Lower leg skin (tissue), 3 donors: ENCODE results near the gene BBS1.

Experiments used
- CTCF ChIP-seq, 3 donors: fragments of 450-650 bp; IDR thresholded peaks; one replicate each; pipeline ENCODE4 v1.5.1; 2016; ENCODE audit warnings: antibody characterized with exemption in 3 of 3, mild to moderate bottlenecking in 3 of 3, moderate library complexity in 2 of 3
- POLR2A ChIP-seq, 2 donors: fragments of 450-650 bp; IDR thresholded peaks; one replicate each; pipeline ENCODE4 v1.6.1; 2016 to 2017; ENCODE audit warnings: antibody characterized with exemption in 2 of 2, mild to moderate bottlenecking in 1 of 2, moderate library complexity in 1 of 2

GRCh38 chr11:66559866-66560676 lies 49.6 kb downstream of the BBS1 start:
- TF ChIP-seq CTCF (IDR thresholded peaks at IDR 0.05) (no peak), POLR2A (IDR thresholded peaks at IDR 0.05) (no peak)
